Ovary (tissue), 3 donors: ENCODE results near the gene BLACAT1.

Experiments
- EP300 ChIP-seq: sonication (generic); formaldehyde crosslinking; IDR thresholded peaks from one replicate; pipeline ENCODE4 v1.6.1; 2017; ENCODE audit warnings: antibody characterized with exemption
- POLR2A ChIP-seq: fragments of 450-650 bp; IDR thresholded peaks from one replicate; pipeline ENCODE4 v1.6.1; 2017; ENCODE audit warnings: antibody characterized with exemption, mild to moderate bottlenecking, moderate library complexity
- TF ChIP-seq, protein P1 (sequence below), 3 donors: fragments of 450-650 bp in 2 of 3; fragments of 200-600 bp in 1 of 3; IDR thresholded peaks; one replicate each; pipeline versions ENCODE4 v1.5.1 to v1.8.0; 2016 to 2022; ENCODE audit warnings: antibody characterized with exemption in 3 of 3, mild to moderate bottlenecking in 1 of 3
- donor health status: DM: no; HTN: no; CAD: no.

DNA sequence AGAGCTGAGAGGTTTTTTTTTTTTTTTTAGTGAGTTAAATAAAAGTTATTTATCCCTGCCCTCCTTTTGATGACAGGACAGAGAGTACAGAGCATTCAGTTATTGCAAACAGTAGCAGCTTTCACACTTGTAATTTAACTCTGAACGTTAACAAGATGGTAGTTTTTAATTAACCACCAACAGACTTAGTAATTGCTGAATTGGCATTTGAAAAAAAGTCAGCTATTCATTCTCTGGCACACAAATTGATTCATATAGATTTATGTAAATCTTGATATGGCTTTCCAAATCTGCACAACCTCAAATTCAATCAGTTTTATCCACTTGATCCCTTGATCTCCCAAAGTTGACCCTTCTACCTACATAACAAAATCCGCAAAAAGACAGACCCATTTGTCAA lies 34.9 kb downstream of the BLACAT1 start:
- TF ChIP-seq, protein P1, sequence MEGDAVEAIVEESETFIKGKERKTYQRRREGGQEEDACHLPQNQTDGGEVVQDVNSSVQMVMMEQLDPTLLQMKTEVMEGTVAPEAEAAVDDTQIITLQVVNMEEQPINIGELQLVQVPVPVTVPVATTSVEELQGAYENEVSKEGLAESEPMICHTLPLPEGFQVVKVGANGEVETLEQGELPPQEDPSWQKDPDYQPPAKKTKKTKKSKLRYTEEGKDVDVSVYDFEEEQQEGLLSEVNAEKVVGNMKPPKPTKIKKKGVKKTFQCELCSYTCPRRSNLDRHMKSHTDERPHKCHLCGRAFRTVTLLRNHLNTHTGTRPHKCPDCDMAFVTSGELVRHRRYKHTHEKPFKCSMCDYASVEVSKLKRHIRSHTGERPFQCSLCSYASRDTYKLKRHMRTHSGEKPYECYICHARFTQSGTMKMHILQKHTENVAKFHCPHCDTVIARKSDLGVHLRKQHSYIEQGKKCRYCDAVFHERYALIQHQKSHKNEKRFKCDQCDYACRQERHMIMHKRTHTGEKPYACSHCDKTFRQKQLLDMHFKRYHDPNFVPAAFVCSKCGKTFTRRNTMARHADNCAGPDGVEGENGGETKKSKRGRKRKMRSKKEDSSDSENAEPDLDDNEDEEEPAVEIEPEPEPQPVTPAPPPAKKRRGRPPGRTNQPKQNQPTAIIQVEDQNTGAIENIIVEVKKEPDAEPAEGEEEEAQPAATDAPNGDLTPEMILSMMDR (IDR thresholded peaks at IDR 0.05), result no peak
- TF ChIP-seq POLR2A, result no peak
- no peak for TF ChIP-seq EP300
